K562 (cell line): Measurements from ENCODE around the gene DMWD. TPM values are rescaled to one million over a fixed set of nuclear protein-coding genes. Genes with fewer than 3 reads are reported as not detected.
A peak's percentile ranks its signal among the peaks of the same experiment; 100 is the strongest.

Source experiments
- ASH1L ChIP-seq: fragments of 450-650 bp; IDR thresholded peaks from 2 replicates; pipeline ENCODE4 v1.6.1; 2018; ENCODE audit warnings: borderline replicate concordance, mild to moderate bottlenecking, low read depth; ENCODE audit not compliant: partially characterized antibody
- CSDE1 ChIP-seq, 2 experiments: fragments of 450-650 bp; IDR thresholded peaks; 2 replicates each; pipeline ENCODE4 v1.6.1; 2016; ENCODE audit warnings: mild to moderate bottlenecking in 1 of 2
- DPF2 ChIP-seq: fragments of 450-650 bp; IDR thresholded peaks from 2 replicates; pipeline ENCODE4 v1.6.1; 2016
- EP400 ChIP-seq: fragments of 450-650 bp; IDR thresholded peaks from 2 replicates; pipeline ENCODE4 v1.6.1; 2017; ENCODE audit warnings: antibody characterized with exemption, mild to moderate bottlenecking, moderate library complexity
- FOXA3 ChIP-seq, 2 experiments: fragments of 450-650 bp in 1 of 2; sonication (generic) in 1 of 2; formaldehyde crosslinking; IDR thresholded peaks in 1 of 2; conservative IDR thresholded peaks in 1 of 2; 2 replicates each; pipeline versions ENCODE4 v1.4.0 to v1.8.0; 2020 to 2022; ENCODE audit warnings: mild to moderate bottlenecking in 2 of 2, missing genetic modification reagents in 1 of 2
- FUS ChIP-seq: fragments of 200-400 bp; formaldehyde crosslinking; optimal IDR thresholded peaks from 2 replicates; pipeline ENCODE3; 2017; ENCODE audit warnings: low read depth, low read length
- GMEB1 ChIP-seq: fragments of 250-450 bp; sonication (Bioruptor Pico); IDR thresholded peaks from 2 replicates; pipeline ENCODE4 v1.4.0; 2020; ENCODE audit warnings: mild to moderate bottlenecking
- HBP1 ChIP-seq: fragments of 450-650 bp; formaldehyde crosslinking; IDR thresholded peaks from 2 replicates; pipeline ENCODE4 v1.4.0; 2022; ENCODE audit warnings: missing genetic modification characterization
- JUNB ChIP-seq: fragments of 450-650 bp; formaldehyde crosslinking; conservative IDR thresholded peaks from 2 replicates; pipeline ENCODE4 v1.4.0; 2020; ENCODE audit warnings: mild to moderate bottlenecking
- KAT2B ChIP-seq: IDR thresholded peaks from one replicate; pipeline ENCODE4 v1.6.1; 2012; ENCODE audit warnings: low read depth, mild to moderate bottlenecking, control low read depth, inconsistent platforms, low read length, moderate library complexity
- KLF10 ChIP-seq: fragments of 250-450 bp; sonication (Bioruptor Pico); IDR thresholded peaks from 2 replicates; pipeline ENCODE4 v1.6.1; 2021; ENCODE audit warnings: matching md5 sums
- KLF6 ChIP-seq: fragments of 250-450 bp; sonication (Bioruptor Pico); IDR thresholded peaks from 2 replicates; pipeline ENCODE4 v1.4.0; 2020; ENCODE audit warnings: mild to moderate bottlenecking, moderate library complexity, borderline replicate concordance
- LEF1 ChIP-seq: fragments of 450-650 bp; IDR thresholded peaks from 2 replicates; pipeline ENCODE4 v1.6.1; 2016; ENCODE audit warnings: mild to moderate bottlenecking
- MECOM ChIP-seq: fragments of 250-450 bp; sonication (Bioruptor Pico); IDR thresholded peaks from 2 replicates; pipeline ENCODE4 v1.8.0; 2022; ENCODE audit warnings: inconsistent platforms
- MTF1 ChIP-seq: fragments of 250-450 bp; sonication (Bioruptor Pico); IDR thresholded peaks from 2 replicates; pipeline ENCODE4 v1.9.0; 2021; ENCODE audit warnings: moderate library complexity, mild to moderate bottlenecking, inconsistent platforms, borderline replicate concordance
- PHF21A ChIP-seq: fragments of 450-650 bp; IDR thresholded peaks from 2 replicates; pipeline ENCODE4 v1.6.1; 2017; ENCODE audit warnings: low read depth, borderline replicate concordance
- POLR2B ChIP-seq: fragments of 450-650 bp; IDR thresholded peaks from 2 replicates; pipeline ENCODE4 v1.6.1; 2018; ENCODE audit warnings: low read depth; ENCODE audit not compliant: partially characterized antibody
- SMAD2 ChIP-seq: fragments of 150-350 bp; IDR thresholded peaks from 2 replicates; pipeline ENCODE4 v1.6.1; 2014; ENCODE audit warnings: low read depth, mild to moderate bottlenecking, low read length
- SMARCA4 ChIP-seq: fragments of 450-650 bp; IDR thresholded peaks from 2 replicates; pipeline ENCODE4 v1.6.1; 2016
- SREBF2 ChIP-seq: sonication (generic); formaldehyde crosslinking; IDR thresholded peaks from 2 replicates; pipeline ENCODE4 v1.4.0; 2020; ENCODE audit warnings: mild to moderate bottlenecking, missing genetic modification reagents
- SRSF1 ChIP-seq: fragments of 200-400 bp; formaldehyde crosslinking; IDR thresholded peaks from 2 replicates; pipeline ENCODE4 v1.6.1; 2017; ENCODE audit warnings: mild to moderate bottlenecking, low read depth, low read length, moderate library complexity
- TAF7 ChIP-seq: fragments of 450-650 bp; IDR thresholded peaks from 2 replicates; pipeline ENCODE4 v1.6.1; 2016; ENCODE audit warnings: missing genetic modification characterization, missing compliant biosample characterization
- ZKSCAN8 ChIP-seq: fragments of 200-800 bp; sonication (Bioruptor generic); IDR thresholded peaks from 2 replicates; pipeline ENCODE4 v1.6.1; 2016; ENCODE audit warnings: missing genetic modification characterization, missing compliant biosample characterization
- ZNF23 ChIP-seq: fragments of 250-450 bp; sonication (Bioruptor Pico); IDR thresholded peaks from 2 replicates; pipeline ENCODE4 v1.4.0; 2020; ENCODE audit warnings: mild to moderate bottlenecking
- ZNF699 ChIP-seq: fragments of 250-450 bp; sonication (Bioruptor Pico); IDR thresholded peaks from 2 replicates; pipeline ENCODE4 v1.8.0; 2021; ENCODE audit warnings: mild to moderate bottlenecking, moderate library complexity; ENCODE audit not compliant: insufficient replicate concordance
- ZNF780A ChIP-seq: fragments of 250-450 bp; sonication (Bioruptor Pico); IDR thresholded peaks from 2 replicates; pipeline ENCODE4 v1.5.0; 2021; ENCODE audit warnings: mild to moderate bottlenecking
- polyA plus RNA-seq, 8 experiments: library from polyadenylated mRNA; depleted of rRNA in 4 of 8; stranded (reverse) in 5 of 8; unstranded in 3 of 8; fragments of >200 nt; fragmentation: Nextera tagmentation in 2 of 8; fragmentation: Illumina TruSeq in 1 of 8; extraction: Ambion mirVana in 2 of 8; extraction: Trizol in 1 of 8; gene quantifications; 2 replicates each; pipeline versions ENCODE4 v1.2.1 to v1.2.3, GENCODE V29; 2011 to 2014; ENCODE audit warnings: inconsistent platforms in 1 of 8, missing spikeins in 1 of 8
- total RNA-seq, 7 experiments: library from RNA; depleted of rRNA in 6 of 7; stranded (reverse); fragments of >200 nt in 6 of 7; fragmentation: Illumina TruSeq in 2 of 7; extraction: Trizol in 2 of 7; gene quantifications; 2 replicates each; pipeline versions ENCODE4 v1.2.1 to v1.2.3, GENCODE V29; 2011 to 2021; ENCODE audit warnings: low replicate concordance in 1 of 7
- TF ChIP-seq, protein P1 (sequence below): sonication (generic); formaldehyde crosslinking; IDR thresholded peaks from 2 replicates; pipeline ENCODE4 v1.8.0; 2023; ENCODE audit warnings: mild to moderate bottlenecking, missing genetic modification reagents

DMWD gene
- total and polyA plus RNA-seq, 9 of the 15 experiments (the other 6 are each of a cell fraction or from before 2014, with no cell fraction given), result 4.7 to 54.6 (median 19.0) TPM

GRCh38 chr19:45779231-45780145 lies 13.2 kb downstream of the DMWD start (continued):
- no peak for TF ChIP-seq KLF10 (CRISPR knock-in tag)
- TF ChIP-seq TAF7 (tag), result no peak
- no peak for TF ChIP-seq MECOM
- TF ChIP-seq DPF2, result no peak; the same call in 1 of the 2 replicates
- TF ChIP-seq SMARCA4, result 0 out of 2 replicates have a peak, but pooled peaks have one; percentile 45
- TF ChIP-seq ZKSCAN8 (CRISPR knock-in tag), result no peak
- TF ChIP-seq FUS, result no peak
- TF ChIP-seq GMEB1 (CRISPR knock-in tag), result no peak
- TF ChIP-seq LEF1, result 0 out of 2 replicates have a peak, but pooled peaks have one; percentile 21
- TF ChIP-seq, protein P1, sequence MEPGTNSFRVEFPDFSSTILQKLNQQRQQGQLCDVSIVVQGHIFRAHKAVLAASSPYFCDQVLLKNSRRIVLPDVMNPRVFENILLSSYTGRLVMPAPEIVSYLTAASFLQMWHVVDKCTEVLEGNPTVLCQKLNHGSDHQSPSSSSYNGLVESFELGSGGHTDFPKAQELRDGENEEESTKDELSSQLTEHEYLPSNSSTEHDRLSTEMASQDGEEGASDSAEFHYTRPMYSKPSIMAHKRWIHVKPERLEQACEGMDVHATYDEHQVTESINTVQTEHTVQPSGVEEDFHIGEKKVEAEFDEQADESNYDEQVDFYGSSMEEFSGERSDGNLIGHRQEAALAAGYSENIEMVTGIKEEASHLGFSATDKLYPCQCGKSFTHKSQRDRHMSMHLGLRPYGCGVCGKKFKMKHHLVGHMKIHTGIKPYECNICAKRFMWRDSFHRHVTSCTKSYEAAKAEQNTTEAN (CRISPR knock-in tag), result no peak
- TF ChIP-seq HBP1 (CRISPR knock-in tag), result peak; percentile 84; the same call in 1 of the 2 replicates
- TF ChIP-seq CSDE1 (IDR thresholded peaks at IDR 0.05), result no peak
- no peak for TF ChIP-seq JUNB
- no peak for TF ChIP-seq EP400
- no peak for TF ChIP-seq SRSF1
- TF ChIP-seq KAT2B, result no peak
- TF ChIP-seq ZNF780A (CRISPR knock-in tag), result no peak
- TF ChIP-seq SREBF2, result no peak
- no peak for TF ChIP-seq KLF6 (CRISPR knock-in tag)
- no peak for TF ChIP-seq PHF21A
- TF ChIP-seq ZNF23 (CRISPR knock-in tag), result no peak
- TF ChIP-seq POLR2B, result peak; percentile 34
- no peak for TF ChIP-seq SMAD2
- TF ChIP-seq FOXA3 (CRISPR knock-in tag; conservative IDR thresholded peaks at IDR 0.05 in 1 of 2, IDR thresholded peaks at IDR 0.05 in 1 of 2), result no peak
- TF ChIP-seq ASH1L, result no peak
- no peak for TF ChIP-seq MTF1
- no peak for TF ChIP-seq ZNF699
